Measurements from ENCODE around the gene WHRN.
A peak's percentile ranks its signal among the peaks of the same experiment; 100 is the strongest.

The WHRN gene

GRCh38 chr9:114481789-114482188 is 23.5 kb downstream of the WHRN start:
- Mint-ChIP-seq H3K4me3 (no peak overlapping the region), H3K27ac (peak overlapping the region; percentile 50), H3K36me3 (ENCODE audit: low read depth) (peaks cover 3% of the 10 kb centered on the region), H3K9me3 (no peaks in the 10 kb centered on the region), H3K4me1 (peaks cover 44% of the 10 kb centered on the region), H3K27me3 (ENCODE audit: low read depth, poor library complexity) (peaks cover 14% of the 10 kb centered on the region)
- no peak for DNase-seq
- TF ChIP-seq, protein P1, sequence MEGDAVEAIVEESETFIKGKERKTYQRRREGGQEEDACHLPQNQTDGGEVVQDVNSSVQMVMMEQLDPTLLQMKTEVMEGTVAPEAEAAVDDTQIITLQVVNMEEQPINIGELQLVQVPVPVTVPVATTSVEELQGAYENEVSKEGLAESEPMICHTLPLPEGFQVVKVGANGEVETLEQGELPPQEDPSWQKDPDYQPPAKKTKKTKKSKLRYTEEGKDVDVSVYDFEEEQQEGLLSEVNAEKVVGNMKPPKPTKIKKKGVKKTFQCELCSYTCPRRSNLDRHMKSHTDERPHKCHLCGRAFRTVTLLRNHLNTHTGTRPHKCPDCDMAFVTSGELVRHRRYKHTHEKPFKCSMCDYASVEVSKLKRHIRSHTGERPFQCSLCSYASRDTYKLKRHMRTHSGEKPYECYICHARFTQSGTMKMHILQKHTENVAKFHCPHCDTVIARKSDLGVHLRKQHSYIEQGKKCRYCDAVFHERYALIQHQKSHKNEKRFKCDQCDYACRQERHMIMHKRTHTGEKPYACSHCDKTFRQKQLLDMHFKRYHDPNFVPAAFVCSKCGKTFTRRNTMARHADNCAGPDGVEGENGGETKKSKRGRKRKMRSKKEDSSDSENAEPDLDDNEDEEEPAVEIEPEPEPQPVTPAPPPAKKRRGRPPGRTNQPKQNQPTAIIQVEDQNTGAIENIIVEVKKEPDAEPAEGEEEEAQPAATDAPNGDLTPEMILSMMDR (IDR thresholded peaks at IDR 0.05) = no peak

GRCh38 chr9:114480746-114481435 is 24.4 kb downstream of the WHRN start:
- TF ChIP-seq, protein P1 (IDR thresholded peaks at IDR 0.05) = no peak
- DNase-seq = no peak
- H3K36me3 Mint-ChIP-seq (ENCODE audit: low read depth) = peaks cover 10% of the 10 kb centered on the region
- H3K27ac Mint-ChIP-seq = peak overlapping the region; percentile 37
- H3K27me3 Mint-ChIP-seq (ENCODE audit: low read depth, poor library complexity) = peaks cover 15% of the 10 kb centered on the region
- no peaks in the 10 kb centered on the region for H3K9me3 Mint-ChIP-seq
- no peak overlapping the region for H3K4me3 Mint-ChIP-seq
- H3K4me1 Mint-ChIP-seq = peaks cover 44% of the 10 kb centered on the region

GRCh38 chr9:114478871-114479270 is 26.4 kb downstream of the WHRN start:
- TF ChIP-seq, protein P1 (IDR thresholded peaks at IDR 0.05) = no peak
- peaks cover 10% of the 10 kb centered on the region for H3K36me3 Mint-ChIP-seq (ENCODE audit: low read depth)
- H3K4me1 Mint-ChIP-seq = peaks cover 43% of the 10 kb centered on the region
- no peak for DNase-seq
- no peaks in the 10 kb centered on the region for H3K9me3 Mint-ChIP-seq
- peak overlapping the region; percentile 42 for H3K27ac Mint-ChIP-seq
- H3K4me3 Mint-ChIP-seq = no peak overlapping the region
- H3K27me3 Mint-ChIP-seq (ENCODE audit: low read depth, poor library complexity) = peaks cover 13% of the 10 kb centered on the region

DNA sequence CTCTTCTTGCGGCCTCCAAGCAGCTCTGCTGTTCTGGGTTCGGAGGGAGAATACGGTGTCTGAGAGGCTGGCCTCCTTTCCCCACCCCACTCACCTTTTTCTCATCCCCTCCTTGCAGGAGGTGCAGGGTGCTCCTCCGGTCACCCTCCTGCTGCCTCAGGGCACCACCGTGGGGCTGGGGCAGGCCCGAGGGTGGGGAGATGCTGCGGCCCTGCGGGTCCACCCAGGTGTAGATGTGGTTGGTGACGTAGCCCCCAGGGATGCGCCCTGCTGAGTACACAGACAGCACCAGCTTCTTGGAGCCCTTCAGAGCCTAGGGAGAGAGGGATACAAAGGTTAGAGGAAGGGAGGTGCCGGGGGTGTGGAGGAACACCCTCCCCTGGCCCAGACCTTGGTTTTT is 26.8 kb downstream of the WHRN start:
- peaks cover 10% of the 10 kb centered on the region for H3K36me3 Mint-ChIP-seq (ENCODE audit: low read depth)
- TF ChIP-seq, protein P1 (IDR thresholded peaks at IDR 0.05) = no peak
- H3K27ac Mint-ChIP-seq = no peak overlapping the region

DNA sequence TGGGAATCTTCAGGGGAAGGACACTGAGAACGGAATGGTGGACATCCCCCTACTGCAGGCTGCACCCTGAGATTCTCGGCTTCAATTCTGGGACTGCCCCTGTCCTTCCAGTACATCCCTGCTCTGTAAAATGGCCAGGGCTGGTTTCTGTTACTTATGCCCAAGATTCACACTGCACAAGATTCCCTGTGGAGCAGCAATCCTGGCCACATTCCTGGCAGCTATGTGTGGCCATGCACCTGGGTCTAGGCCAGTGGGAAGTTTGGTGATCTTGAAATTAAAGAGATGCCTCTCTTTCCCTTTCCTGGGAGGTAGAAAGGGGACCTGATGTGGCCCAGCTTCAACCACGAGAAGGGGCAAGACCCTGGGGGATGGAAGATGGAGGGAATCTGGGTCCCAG is 27.6 kb downstream of the WHRN start:
- H3K27ac Mint-ChIP-seq = no peak overlapping the region
- peaks cover 10% of the 10 kb centered on the region for H3K36me3 Mint-ChIP-seq (ENCODE audit: low read depth)
- peaks cover 34% of the 10 kb centered on the region for H3K4me1 Mint-ChIP-seq
- DNase-seq = no peak
- no peak overlapping the region for H3K4me3 Mint-ChIP-seq
- H3K9me3 Mint-ChIP-seq = no peaks in the 10 kb centered on the region
- H3K27me3 Mint-ChIP-seq (ENCODE audit: low read depth, poor library complexity) = peaks cover 13% of the 10 kb centered on the region
- TF ChIP-seq, protein P1 (IDR thresholded peaks at IDR 0.05) = no peak

More for the DNA sequence above, 26.8 kb downstream of the WHRN start:
- Mint-ChIP-seq H3K4me1 (peaks cover 39% of the 10 kb centered on the region), H3K27me3 (ENCODE audit: low read depth, poor library complexity) (peaks cover 13% of the 10 kb centered on the region), H3K9me3 (no peaks in the 10 kb centered on the region), H3K4me3 (no peak overlapping the region)
- no peak for DNase-seq

GRCh38 chr9:114476891-114477469 is 28.3 kb downstream of the WHRN start:
- H3K9me3 Mint-ChIP-seq = no peaks in the 10 kb centered on the region
- TF ChIP-seq, protein P1 (IDR thresholded peaks at IDR 0.05) = no peak
- peaks cover 30% of the 10 kb centered on the region for H3K4me1 Mint-ChIP-seq
- peaks cover 7% of the 10 kb centered on the region for H3K27me3 Mint-ChIP-seq (ENCODE audit: low read depth, poor library complexity)
- H3K36me3 Mint-ChIP-seq (ENCODE audit: low read depth) = peaks cover 10% of the 10 kb centered on the region
- H3K4me3 Mint-ChIP-seq = no peak overlapping the region
- H3K27ac Mint-ChIP-seq = no peak overlapping the region
- DNase-seq = no peak

Data from nephron progenitor cell (in vitro differentiated cells).